Activated naive CD4-positive, alpha-beta T cell treated with anti-CD3 and anti-CD28 coated beads, Interleukin-2, amount 10 ng/mL, durations not matched to agents 7 days and 5 days (primary cell): ENCODE data around the gene SLC2A10.

Source experiments
- CTCF ChIA-PET: fragments of 350-600 bp; sonication (Branson Sonifier 250); formaldehyde crosslinking; loops from one replicate; lab custom pipeline; 2021; ENCODE audit warnings: antibody characterized with exemption; lab: Charles Lee
- DNase-seq: peaks from one replicate; pipeline ENCODE4 v3.0.0-alpha.2; 2020
- H3K27ac Mint-ChIP-seq: one replicate; pipeline ENCODE4 v1.8.0; 2021; ENCODE audit warnings: mild to moderate bottlenecking, moderate library complexity, mixed read lengths
- H3K27me3 Mint-ChIP-seq: one replicate; pipeline ENCODE4 v1.8.0; 2021; ENCODE audit warnings: mild to moderate bottlenecking, mixed read lengths
- H3K36me3 Mint-ChIP-seq: one replicate; pipeline ENCODE4 v1.8.0; 2021; ENCODE audit warnings: mixed read lengths
- H3K4me1 Mint-ChIP-seq: one replicate; pipeline ENCODE4 v1.8.0; 2021; ENCODE audit warnings: mixed read lengths
- H3K4me3 Mint-ChIP-seq: one replicate; pipeline ENCODE4 v1.8.0; 2021; ENCODE audit warnings: mild to moderate bottlenecking, moderate library complexity, mixed read lengths
- H3K9me3 Mint-ChIP-seq: one replicate; pipeline ENCODE4 v1.8.0; 2021; ENCODE audit warnings: mixed read lengths

Gene SLC2A10

GRCh38 chr20:46689082-46689753, 20.2 kb upstream of the SLC2A10 start, which contains the start of gene TP53RK:
Gene TP53RK (minus strand): TSS chr20:46689444. CDS start chr20:46689414, 30 bp downstream.
- CTCF ChIA-PET = interaction anchor here (0.7 to 2.0 kb wide), 3 partner anchors 9 to 166 kb away, joined by 3 to 5 read pairs (median 5); no protein-coding TSS in a partner anchor
- Mint-ChIP-seq H3K4me3 (peak within 1 kb of the TSS; percentile 85), H3K4me1 (peaks cover 43% of the 10 kb centered on the region), H3K9me3 (no peaks in the 10 kb centered on the region), H3K36me3 (peaks cover 21% of the 10 kb centered on the region), H3K27me3 (no peaks in the 10 kb centered on the region), H3K27ac (peak within 1 kb of the TSS; percentile 88)
- DNase-seq = peak; percentile 98

- no peaks in the 10 kb centered on the region for H3K27me3 Mint-ChIP-seq
- no peak for DNase-seq
- H3K27ac Mint-ChIP-seq = peak overlapping the region; percentile 88
- H3K4me3 Mint-ChIP-seq = peak overlapping the region; percentile 85
- H3K9me3 Mint-ChIP-seq = no peaks in the 10 kb centered on the region
- peaks cover 47% of the 10 kb centered on the region for H3K4me1 Mint-ChIP-seq
- peaks cover 21% of the 10 kb centered on the region for H3K36me3 Mint-ChIP-seq
- CTCF ChIA-PET = interaction anchor here (1.3 to 2.0 kb wide), 2 partner anchors 145 to 167 kb away, joined by 5 read pairs; no protein-coding TSS in a partner anchor
Measured at GRCh38 chr20:46689754-46690085, 19.7 kb upstream of the SLC2A10 start.

GRCh38 chr20:46690219-46691106, 19.0 kb upstream of the SLC2A10 start:
- Mint-ChIP-seq H3K27ac (no peak overlapping the region), H3K9me3 (no peaks in the 10 kb centered on the region), H3K27me3 (no peaks in the 10 kb centered on the region), H3K36me3 (peaks cover 17% of the 10 kb centered on the region), H3K4me1 (peaks cover 44% of the 10 kb centered on the region), H3K4me3 (peak overlapping the region; percentile 85)
- DNase-seq = no peak
- CTCF ChIA-PET = interaction anchor here (1.3 to 2.0 kb wide), 2 partner anchors 145 to 168 kb away, joined by 5 read pairs; no protein-coding TSS in a partner anchor

GRCh38 chr20:46691196-46691595, 18.3 kb upstream of the SLC2A10 start:
- H3K4me3 Mint-ChIP-seq = no peak overlapping the region
- H3K36me3 Mint-ChIP-seq = peaks cover 11% of the 10 kb centered on the region
- H3K27me3 Mint-ChIP-seq = peaks cover 1% of the 10 kb centered on the region
- no peak for DNase-seq
- H3K9me3 Mint-ChIP-seq = no peaks in the 10 kb centered on the region
- CTCF ChIA-PET = no interaction called here
- H3K27ac Mint-ChIP-seq = no peak overlapping the region
- peaks cover 43% of the 10 kb centered on the region for H3K4me1 Mint-ChIP-seq

- peaks cover 28% of the 10 kb centered on the region for H3K27me3 Mint-ChIP-seq
- no peaks in the 10 kb centered on the region for H3K9me3 Mint-ChIP-seq
- CTCF ChIA-PET = interaction anchor here (0.8 to 1.3 kb wide), 7 partner anchors 9 to 209 kb away, joined by 3 to 4 read pairs (median 3); no protein-coding TSS in a partner anchor
- no peak overlapping the region for H3K27ac Mint-ChIP-seq
- DNase-seq = no peak
- no peaks in the 10 kb centered on the region for H3K36me3 Mint-ChIP-seq
- no peak overlapping the region for H3K4me3 Mint-ChIP-seq
- peaks cover 23% of the 10 kb centered on the region for H3K4me1 Mint-ChIP-seq
Measured at GRCh38 chr20:46694484-46694883, 15.0 kb upstream of the SLC2A10 start.

GRCh38 chr20:46695892-46696291, 13.6 kb upstream of the SLC2A10 start:
- Mint-ChIP-seq H3K27ac (no peak overlapping the region), H3K9me3 (no peaks in the 10 kb centered on the region), H3K4me3 (no peak overlapping the region), H3K36me3 (no peaks in the 10 kb centered on the region), H3K4me1 (peaks cover 13% of the 10 kb centered on the region), H3K27me3 (peaks cover 35% of the 10 kb centered on the region)
- CTCF ChIA-PET = interaction anchor here (1.1 to 1.7 kb wide), 3 partner anchors 9 to 174 kb away, joined by 3 to 4 read pairs (median 3); no protein-coding TSS in a partner anchor
- DNase-seq = no peak

GRCh38 chr20:46696791-46697279, 12.6 kb upstream of the SLC2A10 start:
- Mint-ChIP-seq H3K9me3 (no peaks in the 10 kb centered on the region), H3K27ac (no peak overlapping the region), H3K4me3 (no peak overlapping the region), H3K4me1 (peaks cover 12% of the 10 kb centered on the region), H3K27me3 (peaks cover 40% of the 10 kb centered on the region), H3K36me3 (no peaks in the 10 kb centered on the region)
- DNase-seq = no peak
- CTCF ChIA-PET = interaction anchor here (0.7 to 1.7 kb wide), 3 partner anchors 10 to 175 kb away, joined by 3 to 4 read pairs (median 4); no protein-coding TSS in a partner anchor

- DNase-seq = no peak
- Mint-ChIP-seq H3K36me3 (no peaks in the 10 kb centered on the region), H3K27me3 (peaks cover 40% of the 10 kb centered on the region), H3K4me1 (peaks cover 12% of the 10 kb centered on the region), H3K27ac (no peak overlapping the region), H3K4me3 (no peak overlapping the region), H3K9me3 (no peaks in the 10 kb centered on the region)
- CTCF ChIA-PET = interaction anchor here (1.3 kb wide), 1 partner anchor 14 kb away, joined by 3 read pairs; no protein-coding TSS in a partner anchor
Measured at GRCh38 chr20:46698788-46699187, 10.7 kb upstream of the SLC2A10 start.

- H3K27ac Mint-ChIP-seq = no peak overlapping the region
- H3K9me3 Mint-ChIP-seq = no peaks in the 10 kb centered on the region
- CTCF ChIA-PET = interaction anchor here (1.0 kb wide), 1 partner anchor 155 kb away, joined by 3 read pairs; no protein-coding TSS in a partner anchor
Measured at GRCh38 chr20:46699651-46700359, 9.6 kb upstream of the SLC2A10 start.

GRCh38 chr20:46700481-46700880, 9.0 kb upstream of the SLC2A10 start:
- Mint-ChIP-seq H3K27ac (no peak overlapping the region), H3K27me3 (peaks cover 54% of the 10 kb centered on the region)
- CTCF ChIA-PET = no interaction called here

More at GRCh38 chr20:46699651-46700359, 9.6 kb upstream of the SLC2A10 start:
- Mint-ChIP-seq H3K4me1 (peaks cover 7% of the 10 kb centered on the region), H3K4me3 (no peak overlapping the region), H3K27me3 (peaks cover 47% of the 10 kb centered on the region), H3K36me3 (no peaks in the 10 kb centered on the region)
- DNase-seq = no peak

GRCh38 chr20:46701057-46701456, 8.4 kb upstream of the SLC2A10 start:
- no peaks in the 10 kb centered on the region for H3K9me3 Mint-ChIP-seq
- H3K4me1 Mint-ChIP-seq = peaks cover 3% of the 10 kb centered on the region
- CTCF ChIA-PET = no interaction called here
- no peak for DNase-seq
- no peak overlapping the region for H3K27ac Mint-ChIP-seq
- H3K4me3 Mint-ChIP-seq = no peak overlapping the region
- no peaks in the 10 kb centered on the region for H3K36me3 Mint-ChIP-seq
- peaks cover 56% of the 10 kb centered on the region for H3K27me3 Mint-ChIP-seq

More at GRCh38 chr20:46700481-46700880, 9.0 kb upstream of the SLC2A10 start:
- Mint-ChIP-seq H3K36me3 (no peaks in the 10 kb centered on the region), H3K4me3 (no peak overlapping the region), H3K4me1 (peaks cover 7% of the 10 kb centered on the region), H3K9me3 (no peaks in the 10 kb centered on the region)
- DNase-seq = no peak

- no peak overlapping the region for H3K27ac Mint-ChIP-seq
- peaks cover 3% of the 10 kb centered on the region for H3K9me3 Mint-ChIP-seq
- DNase-seq = no peak
- H3K36me3 Mint-ChIP-seq = no peaks in the 10 kb centered on the region
- H3K27me3 Mint-ChIP-seq = peaks cover 56% of the 10 kb centered on the region
- no peak overlapping the region for H3K4me3 Mint-ChIP-seq
- CTCF ChIA-PET = no interaction called here
- no peaks in the 10 kb centered on the region for H3K4me1 Mint-ChIP-seq
Measured at GRCh38 chr20:46701556-46701955, 7.9 kb upstream of the SLC2A10 start.

- Mint-ChIP-seq H3K9me3 (peaks cover 3% of the 10 kb centered on the region), H3K27ac (no peak overlapping the region), H3K4me1 (no peaks in the 10 kb centered on the region), H3K4me3 (no peak overlapping the region), H3K27me3 (peaks cover 52% of the 10 kb centered on the region), H3K36me3 (no peaks in the 10 kb centered on the region)
- CTCF ChIA-PET = interaction anchor here (1.1 kb wide), 1 partner anchor 51 kb away, joined by 3 read pairs; no protein-coding TSS in a partner anchor
- DNase-seq = no peak
Measured at GRCh38 chr20:46701986-46702385, 7.5 kb upstream of the SLC2A10 start.
